SH-SY5Y (cell line): ENCODE data around the gene PEX11A.

ENCODE experiments used
- GATA2 ChIP-seq: IDR thresholded peaks from 2 replicates; pipeline ENCODE4 v1.6.1; 2011; ENCODE audit warnings: mild to moderate bottlenecking, low read depth, low read length
- GATA3 ChIP-seq: IDR thresholded peaks from 2 replicates; pipeline ENCODE4 v1.6.1; 2011; ENCODE audit warnings: low read depth, mild to moderate bottlenecking, low read length, moderate library complexity

DNA sequence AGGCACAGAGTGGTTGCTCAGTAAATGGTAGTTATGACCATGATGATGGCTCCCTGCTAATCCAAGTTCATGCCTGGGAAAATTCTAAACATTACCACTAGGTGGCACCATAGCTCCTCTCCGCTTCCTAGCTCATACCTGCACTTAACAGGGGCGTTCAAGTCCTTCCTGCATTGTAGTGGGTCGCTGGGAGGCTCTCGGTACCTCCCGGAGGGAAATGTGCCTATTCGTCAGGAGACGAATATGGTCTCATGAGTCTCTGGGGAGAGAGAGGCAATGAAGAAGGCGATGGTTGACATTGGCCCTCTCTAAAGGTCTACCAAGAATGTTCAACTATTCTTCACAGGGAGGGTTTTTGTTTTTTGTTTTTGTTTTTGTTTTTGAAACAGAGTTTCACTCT, 49.6 kb upstream of the PEX11A start:
- no peak for TF ChIP-seq GATA3
- no peak for TF ChIP-seq GATA2
